SK-N-SH (cell line): ENCODE results near the gene CDX1. TPM values are rescaled to one million over a fixed set of nuclear protein-coding genes. Genes with fewer than 3 reads are reported as not detected.

Experiments used
- CTCF ChIA-PET: fragments of 300-600, 350-600 bp; formaldehyde crosslinking; extraction: SDS; loops from one replicate; lab custom pipeline; 2021; lab: Yijun Ruan, JAX
- POLR2A ChIA-PET: fragments of 350-600 bp; sonication (Branson Sonifier 250); formaldehyde crosslinking; extraction: SDS; loops from one replicate; lab custom pipeline; 2020; ENCODE audit warnings: antibody characterized with exemption, inconsistent platforms; lab: Yijun Ruan, JAX
- DNase-seq: peaks from one replicate; pipeline ENCODE4 v3.0.0; 2012
- H2AFZ ChIP-seq: fragments of 200-600 bp; sonication (generic); 2 replicates; pipeline ENCODE4 v1.8.1; 2016; ENCODE audit warnings: antibody characterized with exemption, mild to moderate bottlenecking, low read depth
- H3F3A ChIP-seq: fragments of 200-600 bp; sonication (generic); replicated peaks from 2 replicates; pipeline ENCODE3; 2016; ENCODE audit warnings: antibody characterized with exemption, mild to moderate bottlenecking; ENCODE audit not compliant: insufficient read depth
- H3K27ac ChIP-seq, 2 experiments: fragments of 200-500 bp in 1 of 2; fragments of 200-600 bp in 1 of 2; sonication (Bioruptor generic) in 1 of 2; sonication (generic), shearing (Covaris generic) in 1 of 2; 2 replicates each; pipeline versions ENCODE4 v1.5.1 to v1.6.1; 2014 to 2016; ENCODE audit warnings: low read depth in 2 of 2, inconsistent platforms in 1 of 2, low read length in 1 of 2, mild to moderate bottlenecking in 1 of 2, mixed read lengths in 1 of 2
- H3K27me3 ChIP-seq: fragments of 200-600 bp; sonication (generic), shearing (Covaris generic); 2 replicates; pipeline ENCODE4 v1.6.1; 2016; ENCODE audit warnings: mixed run types; ENCODE audit not compliant: insufficient read depth
- H3K36me3 ChIP-seq, 2 experiments: fragments of 200-500 bp in 1 of 2; fragments of 200-600 bp in 1 of 2; sonication (Bioruptor generic) in 1 of 2; sonication (generic) in 1 of 2; replicated peaks in 1 of 2; 2 replicates each; pipeline versions ENCODE3 to v1.5.1; 2014 to 2016; ENCODE audit warnings: low read length in 1 of 2, mild to moderate bottlenecking in 1 of 2; ENCODE audit not compliant: insufficient read depth in 2 of 2, control insufficient read depth in 1 of 2
- H3K4me1 ChIP-seq, 2 experiments: fragments of 200-500 bp in 1 of 2; fragments of 200-600 bp in 1 of 2; sonication (Bioruptor generic) in 1 of 2; sonication (generic), shearing (Covaris generic) in 1 of 2; 2 replicates each; pipeline versions ENCODE4 v1.5.1 to v1.6.1; 2014 to 2016; ENCODE audit warnings: low read depth in 1 of 2, low read length in 1 of 2, mixed run types in 1 of 2; ENCODE audit not compliant: insufficient read depth in 2 of 2, control insufficient read depth in 1 of 2
- H3K4me2 ChIP-seq: fragments of 200-600 bp; sonication (generic), shearing (Covaris generic); 2 replicates; pipeline ENCODE4 v1.6.1; 2017; ENCODE audit warnings: mixed run types
- H3K4me3 ChIP-seq, 2 experiments: fragments of 200-500 bp in 1 of 2; fragments of 200-600 bp in 1 of 2; sonication (Bioruptor generic) in 1 of 2; sonication (generic), shearing (Covaris generic) in 1 of 2; 2 replicates each; pipeline versions ENCODE4 v1.5.1 to v1.8.1; 2014 to 2016; ENCODE audit warnings: low read depth in 2 of 2, inconsistent platforms in 1 of 2, low read length in 1 of 2, mild to moderate bottlenecking in 1 of 2, mixed read lengths in 1 of 2, moderate library complexity in 1 of 2
- H3K79me2 ChIP-seq: fragments of 200-600 bp; sonication (generic); 2 replicates; pipeline ENCODE4 v1.8.1; 2017; ENCODE audit warnings: mild to moderate bottlenecking; ENCODE audit not compliant: insufficient read depth
- H3K9ac ChIP-seq: fragments of 200-600 bp; sonication (generic); 2 replicates; pipeline ENCODE4 v1.6.1; 2017; ENCODE audit warnings: mixed run types
- H3K9me2 ChIP-seq: fragments of 200-600 bp; sonication (generic); 2 replicates; pipeline ENCODE4 v1.6.1; 2017; ENCODE audit warnings: mixed run types
- H3K9me3 ChIP-seq: fragments of 200-600 bp; sonication (generic); 2 replicates; pipeline ENCODE4 v1.6.1; 2017; ENCODE audit warnings: mixed run types, mild to moderate bottlenecking, moderate library complexity
- H4K20me1 ChIP-seq: fragments of 200-600 bp; sonication (generic); 2 replicates; pipeline ENCODE4 v1.6.1; 2017; ENCODE audit warnings: mild to moderate bottlenecking, mixed run types; ENCODE audit not compliant: insufficient read depth
- ELF1 ChIP-seq: IDR thresholded peaks from 2 replicates; pipeline ENCODE4 v1.4.0; 2012
- FOXJ3 ChIP-seq: sonication (generic); formaldehyde crosslinking; IDR thresholded peaks from 2 replicates; pipeline ENCODE4 v1.5.1; 2020; ENCODE audit warnings: mild to moderate bottlenecking, missing genetic modification reagents
- MEF2A ChIP-seq: IDR thresholded peaks from 2 replicates; pipeline ENCODE4 v1.4.0; 2012; ENCODE audit warnings: low read depth, borderline replicate concordance
- NFIC ChIP-seq: IDR thresholded peaks from 2 replicates; pipeline ENCODE4 v1.4.0; 2012; ENCODE audit warnings: borderline replicate concordance
- NRF1 ChIP-seq: IDR thresholded peaks from 2 replicates; pipeline ENCODE4 v1.6.1; 2012; ENCODE audit warnings: low read depth, mild to moderate bottlenecking, low read length
- PBX3 ChIP-seq: IDR thresholded peaks from 2 replicates; pipeline ENCODE4; 2012
- RAD21 ChIP-seq: IDR thresholded peaks from 2 replicates; pipeline ENCODE4 v1.6.1; 2012; ENCODE audit warnings: mild to moderate bottlenecking, low read length
- RCOR1 ChIP-seq: fragments of 150-350 bp; IDR thresholded peaks from 2 replicates; pipeline ENCODE4 v1.6.1; 2017; ENCODE audit warnings: antibody characterized with exemption, low read length
- RXRA ChIP-seq: IDR thresholded peaks from 2 replicates; pipeline ENCODE4 v1.4.0; 2012; ENCODE audit warnings: low read depth, mild to moderate bottlenecking, borderline replicate concordance
- TEAD4 ChIP-seq: IDR thresholded peaks from 2 replicates; pipeline ENCODE4 v1.4.0; 2012; ENCODE audit warnings: mild to moderate bottlenecking, borderline replicate concordance; ENCODE audit not compliant: insufficient read depth
- YY1 ChIP-seq: IDR thresholded peaks from 2 replicates; pipeline ENCODE4 v1.4.0; 2012; ENCODE audit warnings: low read depth, mild to moderate bottlenecking
- WGBS: methylation state at CpG from one replicate; pipeline ENCODE4 v1.1.6; 2017; ENCODE audit warnings: low lambda C conversion rate; 5-methylcytosine and 5-hydroxymethylcytosine counted together
- polyA plus RNA-seq, 3 experiments: library from polyadenylated mRNA; depleted of rRNA; stranded (reverse); fragments of >200 nt; gene quantifications; 2 replicates each; pipeline ENCODE4 v1.2.3, GENCODE V29; 2012
- TF ChIP-seq, protein P1 (sequence below): IDR thresholded peaks from 2 replicates; pipeline ENCODE4 v1.4.0; 2012; ENCODE audit warnings: low read depth, borderline replicate concordance
- TF ChIP-seq, protein P2 (sequence below): IDR thresholded peaks from 2 replicates; pipeline ENCODE4 v1.4.0; 2012; ENCODE audit warnings: low read depth
- TF ChIP-seq, protein P3 (sequence below): fragments of 200-600 bp; sonication (generic); IDR thresholded peaks from 2 replicates; pipeline ENCODE4 v1.6.1; 2017; ENCODE audit warnings: antibody characterized with exemption, mild to moderate bottlenecking, moderate library complexity

The CDX1 gene
- polyA plus RNA-seq, 1 of the 3 experiments (the other 2 are of a cell fraction) = 0.23 TPM

- Histone ChIP-seq H3K4me2 (no peak overlapping the region), H3K36me3 (peaks cover 5 to 83% of the 10 kb centered on the region in 2 experiments), H2AFZ (no peak overlapping the region), H3K79me2 (no peaks in the 10 kb centered on the region), H3K4me3 (no peak overlapping the region), H3F3A (no peaks in the 10 kb centered on the region)
- no peak for TF ChIP-seq PBX3
- TF ChIP-seq NFIC = no peak
- TF ChIP-seq, protein P1, sequence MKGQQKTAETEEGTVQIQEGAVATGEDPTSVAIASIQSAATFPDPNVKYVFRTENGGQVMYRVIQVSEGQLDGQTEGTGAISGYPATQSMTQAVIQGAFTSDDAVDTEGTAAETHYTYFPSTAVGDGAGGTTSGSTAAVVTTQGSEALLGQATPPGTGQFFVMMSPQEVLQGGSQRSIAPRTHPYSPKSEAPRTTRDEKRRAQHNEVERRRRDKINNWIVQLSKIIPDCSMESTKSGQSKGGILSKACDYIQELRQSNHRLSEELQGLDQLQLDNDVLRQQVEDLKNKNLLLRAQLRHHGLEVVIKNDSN = no peak
- TF ChIP-seq, protein P2, sequence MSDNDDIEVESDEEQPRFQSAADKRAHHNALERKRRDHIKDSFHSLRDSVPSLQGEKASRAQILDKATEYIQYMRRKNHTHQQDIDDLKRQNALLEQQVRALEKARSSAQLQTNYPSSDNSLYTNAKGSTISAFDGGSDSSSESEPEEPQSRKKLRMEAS = no peak
- TF ChIP-seq FOXJ3 = no peak
- no peak for TF ChIP-seq RCOR1
- no peak for TF ChIP-seq YY1
- TF ChIP-seq TEAD4 = no peak
- no peak for TF ChIP-seq ELF1
- no peak for TF ChIP-seq MEF2A
- TF ChIP-seq RXRA = no peak
- TF ChIP-seq, protein P3, sequence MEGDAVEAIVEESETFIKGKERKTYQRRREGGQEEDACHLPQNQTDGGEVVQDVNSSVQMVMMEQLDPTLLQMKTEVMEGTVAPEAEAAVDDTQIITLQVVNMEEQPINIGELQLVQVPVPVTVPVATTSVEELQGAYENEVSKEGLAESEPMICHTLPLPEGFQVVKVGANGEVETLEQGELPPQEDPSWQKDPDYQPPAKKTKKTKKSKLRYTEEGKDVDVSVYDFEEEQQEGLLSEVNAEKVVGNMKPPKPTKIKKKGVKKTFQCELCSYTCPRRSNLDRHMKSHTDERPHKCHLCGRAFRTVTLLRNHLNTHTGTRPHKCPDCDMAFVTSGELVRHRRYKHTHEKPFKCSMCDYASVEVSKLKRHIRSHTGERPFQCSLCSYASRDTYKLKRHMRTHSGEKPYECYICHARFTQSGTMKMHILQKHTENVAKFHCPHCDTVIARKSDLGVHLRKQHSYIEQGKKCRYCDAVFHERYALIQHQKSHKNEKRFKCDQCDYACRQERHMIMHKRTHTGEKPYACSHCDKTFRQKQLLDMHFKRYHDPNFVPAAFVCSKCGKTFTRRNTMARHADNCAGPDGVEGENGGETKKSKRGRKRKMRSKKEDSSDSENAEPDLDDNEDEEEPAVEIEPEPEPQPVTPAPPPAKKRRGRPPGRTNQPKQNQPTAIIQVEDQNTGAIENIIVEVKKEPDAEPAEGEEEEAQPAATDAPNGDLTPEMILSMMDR = no peak
- TF ChIP-seq NRF1 = no peak
- TF ChIP-seq RAD21 = no peak
- TF ChIP-seq, all 33 proteins: peak for 0
- no peak overlapping the region for H3K9ac ChIP-seq
- no peaks in the 10 kb centered on the region for H4K20me1 ChIP-seq
- 89% methylated on average over 10 of the region's 11 CpGs for whole genome bisulfite sequencing
- H3K27me3 ChIP-seq = no peaks in the 10 kb centered on the region
- no peaks in the 10 kb centered on the region for H3K9me2 ChIP-seq
- no peak for DNase-seq
- peaks cover 0 to 11% of the 10 kb centered on the region in 2 experiments; a peak in 1 of 4 replicates for H3K4me1 ChIP-seq
- H3K27ac ChIP-seq = no peak overlapping the region
- ChIA-PET CTCF (interaction anchor here (0.7 to 2.0 kb wide), 7 partner anchors 8 to 285 kb away, joined by 3 to 7 read pairs (median 3); no protein-coding TSS in a partner anchor), POLR2A (no interaction called here)
- H3K9me3 ChIP-seq = no peaks in the 10 kb centered on the region
Observed at GRCh38 chr5:150118561-150119229, 47.9 kb upstream of the CDX1 start.
